GM19238 (cell line): ENCODE results near the gene STBD1.
"Not testable (repeated sequence)": the region's sequence is repeated elsewhere in the genome, so short reads cannot be mapped to it uniquely, and the experiment has no call there.

Source experiments
- DNase-seq: peaks from one replicate; pipeline ENCODE4 v3.0.0; 2011; ENCODE audit warnings: low spot score; ENCODE audit not compliant: insufficient read length

Gene STBD1

DNA sequence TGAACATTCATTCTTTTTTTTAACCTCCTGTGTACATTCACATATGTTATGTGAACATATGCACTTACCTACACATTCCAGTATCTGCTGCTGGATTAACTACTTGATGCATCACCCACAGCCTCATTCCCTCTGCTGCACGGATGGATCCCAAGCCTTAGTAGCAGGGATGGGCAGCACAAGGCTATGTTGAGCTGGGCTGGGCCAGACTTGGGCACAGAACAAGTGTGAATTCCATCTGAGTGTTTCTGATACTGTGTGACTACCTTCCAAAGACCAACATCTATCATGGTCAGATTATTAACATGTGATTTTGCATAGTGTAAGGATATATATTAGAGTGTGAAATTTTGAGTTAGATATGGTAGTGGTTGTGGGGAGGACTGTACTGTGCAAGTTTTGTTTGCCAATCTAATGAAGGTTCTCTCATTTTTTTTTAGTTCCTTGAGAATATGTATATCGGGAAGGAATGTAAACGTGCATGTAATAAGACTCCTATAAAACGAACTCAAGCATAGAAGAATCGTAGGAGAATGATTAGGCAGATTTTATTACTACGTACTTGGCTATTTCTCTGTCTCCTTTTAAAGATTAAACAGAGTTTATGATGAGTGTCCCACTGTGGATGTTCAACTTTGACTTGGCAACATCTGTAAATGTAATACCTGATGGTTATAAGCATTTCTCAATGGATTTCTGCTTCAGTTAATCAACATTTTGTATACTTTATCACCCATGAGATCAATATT lies 23.4 kb upstream of the STBD1 start:
- no peak for DNase-seq

DNA sequence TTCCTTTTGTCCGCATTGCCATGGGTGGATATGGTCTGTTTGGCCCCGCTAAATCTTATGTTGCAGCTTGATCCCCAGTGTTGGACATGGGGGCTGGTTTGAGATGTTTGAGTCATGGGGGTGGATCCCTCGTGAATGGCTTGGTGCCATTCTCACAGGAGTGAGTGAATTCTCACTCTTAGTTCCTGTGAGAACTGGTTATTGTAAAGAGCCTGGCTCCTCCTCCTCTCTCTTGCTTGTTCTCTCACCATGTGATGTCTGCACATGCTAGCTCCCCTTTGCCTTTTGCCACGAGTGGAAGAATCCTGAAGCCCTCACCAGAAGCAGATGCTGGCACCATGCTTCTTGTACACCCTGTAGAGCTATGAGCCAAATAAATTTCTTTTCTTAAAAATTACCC lies 22.6 kb upstream of the STBD1 start:
- DNase-seq = no peak

DNA sequence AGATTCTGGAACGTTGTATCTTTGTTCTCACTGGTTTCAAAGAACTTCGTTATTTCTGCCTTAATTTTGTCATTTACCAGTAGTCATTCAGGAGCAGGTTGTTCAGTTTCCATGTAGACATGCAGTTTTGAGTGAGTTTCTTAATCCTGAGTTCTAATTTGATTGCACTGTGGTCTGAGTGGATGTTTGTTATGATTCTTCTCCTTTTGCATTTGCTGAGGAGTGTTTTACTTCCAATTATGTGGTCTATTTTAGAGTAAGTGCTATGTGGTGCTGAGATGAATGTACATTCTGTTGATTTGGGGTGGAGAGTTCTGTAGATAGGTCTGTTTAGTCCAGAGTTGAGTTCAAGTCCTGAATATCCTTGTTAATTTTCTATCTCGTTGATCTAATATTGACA lies 18.7 kb upstream of the STBD1 start:
- DNase-seq = not testable (repeated sequence)

DNA sequence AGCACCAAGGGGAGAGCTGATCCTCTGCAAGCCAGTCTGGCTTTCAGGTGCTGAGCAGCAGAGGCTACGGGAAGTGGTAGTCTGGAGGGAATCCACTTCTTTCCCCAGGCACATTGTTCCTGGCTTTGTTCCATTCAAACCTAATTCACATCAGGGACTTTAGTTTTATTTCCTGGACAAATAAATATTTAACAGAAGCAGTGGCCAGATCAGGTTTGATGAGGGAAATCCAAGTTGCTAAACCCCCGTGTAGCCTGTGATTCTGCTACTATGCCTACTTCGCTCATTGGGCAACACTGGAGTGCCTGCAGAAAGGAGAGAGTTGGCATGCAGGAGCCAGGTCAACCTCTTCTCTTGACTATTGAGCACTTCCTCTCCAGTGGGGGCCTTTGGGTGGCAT lies 13.8 kb upstream of the STBD1 start:
- DNase-seq = no peak

DNA sequence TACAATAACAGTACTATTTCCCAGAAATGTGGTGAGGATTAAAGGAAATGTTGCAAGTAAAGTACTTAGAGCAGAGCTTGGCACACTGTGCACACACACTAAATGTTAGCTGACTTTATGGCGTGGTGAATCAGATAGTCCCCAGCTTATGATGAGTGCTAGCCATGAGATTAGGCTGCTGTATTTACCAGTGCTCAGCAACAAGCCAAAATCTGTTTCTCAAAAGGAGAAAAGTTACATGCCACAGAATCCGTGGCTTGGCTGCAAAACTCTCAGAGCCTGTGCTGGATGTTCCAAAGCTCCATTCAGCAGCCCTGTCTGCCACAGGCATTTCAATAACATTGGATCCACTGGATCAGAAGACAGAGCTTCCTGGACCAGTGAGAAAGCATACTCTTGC lies 12.8 kb upstream of the STBD1 start:
- no peak for DNase-seq

DNA sequence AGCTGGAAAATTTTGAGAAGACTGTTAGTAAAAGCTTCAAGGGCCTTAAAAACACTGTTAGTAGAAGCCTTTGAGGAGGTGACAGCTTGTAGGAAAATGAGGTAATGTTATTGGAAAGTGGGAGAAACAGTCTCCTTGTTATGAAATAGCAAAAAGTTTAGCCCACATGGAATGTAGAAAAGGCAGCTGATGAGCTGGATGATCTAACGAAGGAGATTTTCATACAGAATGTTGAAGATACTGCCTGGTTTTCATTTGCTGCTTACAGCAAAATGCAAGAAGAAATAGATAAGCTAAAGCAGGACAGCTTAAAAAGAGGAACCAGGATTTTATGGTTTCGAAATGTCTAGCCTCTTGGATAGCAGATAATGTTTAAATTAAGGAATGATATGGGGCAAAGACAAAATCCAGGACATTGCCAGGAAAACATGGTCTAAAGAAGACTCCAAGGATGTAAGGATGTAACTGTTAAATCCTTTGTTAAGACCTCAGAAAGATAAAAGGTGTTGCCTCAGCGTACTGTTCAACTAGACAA lies 10.2 kb upstream of the STBD1 start:
- DNase-seq = no peak

DNA sequence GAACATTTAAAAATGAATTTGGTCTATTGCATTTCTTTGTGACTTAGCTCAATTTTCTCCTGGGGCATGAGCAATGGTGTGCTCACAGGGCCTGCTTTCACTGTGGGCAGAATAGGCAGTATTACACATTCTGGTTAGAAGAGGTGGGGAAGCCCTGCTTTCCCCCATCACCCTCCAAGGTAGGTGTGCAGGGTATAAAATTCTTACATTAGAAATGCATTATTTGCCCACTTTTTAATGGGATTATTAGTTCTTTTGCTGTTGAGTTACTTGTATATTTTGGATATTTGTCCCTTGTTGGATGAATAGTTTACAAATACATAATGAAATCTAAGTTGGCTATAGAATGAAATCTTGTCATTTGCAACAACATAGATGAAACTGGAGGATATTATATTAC lies 8.3 kb upstream of the STBD1 start:
- DNase-seq = no peak

DNA sequence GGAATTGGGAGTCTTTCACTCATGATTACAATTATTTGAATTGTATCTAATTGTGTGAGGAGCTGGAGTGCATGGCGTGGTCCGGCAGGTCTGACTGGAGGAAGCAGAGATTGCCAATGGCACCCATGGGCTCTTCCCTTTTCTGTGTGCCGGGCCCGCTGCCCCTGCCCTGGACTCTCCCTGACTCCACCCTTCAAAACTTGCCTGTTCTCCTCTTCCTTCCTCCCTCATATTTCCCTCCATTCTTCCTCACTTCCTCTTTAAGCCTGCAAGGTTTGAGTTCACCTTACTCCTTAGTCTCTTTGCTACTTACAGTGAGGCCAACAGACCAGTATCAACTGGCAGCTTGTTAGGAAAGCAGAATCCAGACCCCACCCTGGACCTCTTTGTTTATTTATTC lies 6.5 kb upstream of the STBD1 start:
- no peak for DNase-seq

DNA sequence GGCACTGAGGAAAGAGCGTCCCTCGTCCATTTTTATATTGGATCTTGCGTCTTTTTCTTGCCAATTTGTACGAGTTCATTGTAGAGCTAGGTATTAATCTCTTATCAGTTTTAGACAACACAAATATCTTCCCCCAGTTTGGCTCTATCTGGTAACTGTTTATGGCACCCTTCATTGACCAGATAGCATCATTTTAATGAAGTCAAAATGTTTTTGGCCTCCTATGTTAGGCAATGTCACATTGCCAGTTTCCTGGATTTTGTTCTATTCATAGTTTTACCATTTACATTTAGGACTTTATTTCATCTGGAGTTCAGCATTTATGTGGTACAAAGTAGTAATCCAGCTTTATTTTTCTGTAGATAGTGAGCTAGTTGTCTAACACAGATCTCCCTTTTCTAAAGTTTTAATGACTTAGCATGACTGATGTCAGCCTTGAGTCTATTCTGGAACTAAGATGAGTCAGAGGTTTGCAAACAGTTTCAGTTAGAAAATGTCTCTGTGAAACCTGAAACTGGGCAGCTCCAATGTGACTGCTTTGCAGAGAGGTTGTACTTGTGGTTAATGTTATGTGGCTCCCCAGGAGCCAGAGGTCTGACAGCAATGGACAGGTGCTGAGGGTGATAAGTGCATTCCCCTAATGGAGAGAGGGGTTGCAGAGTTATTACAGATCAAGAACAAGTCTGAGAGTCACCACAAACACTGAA lies 5.3 kb upstream of the STBD1 start:
- peak; percentile 68 for DNase-seq

DNA sequence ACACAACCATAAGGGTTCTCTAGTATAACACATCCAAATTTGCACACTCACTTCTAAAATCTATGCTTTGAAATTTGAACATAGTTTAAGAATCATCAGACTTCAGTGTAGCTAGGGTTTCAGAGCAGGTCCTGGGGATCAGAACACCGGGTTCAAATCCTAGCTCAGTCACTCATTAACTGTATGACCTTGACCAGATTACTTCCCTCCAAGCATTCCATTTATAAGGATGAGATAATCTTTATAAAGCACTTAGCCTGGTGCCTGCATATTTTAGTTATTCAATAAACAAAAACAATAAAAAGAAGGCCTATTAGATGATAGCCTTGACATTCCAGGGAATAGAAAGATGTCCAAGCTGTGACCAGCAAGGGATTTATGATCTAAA lies 4.8 kb upstream of the STBD1 start:
- DNase-seq = no peak

DNA sequence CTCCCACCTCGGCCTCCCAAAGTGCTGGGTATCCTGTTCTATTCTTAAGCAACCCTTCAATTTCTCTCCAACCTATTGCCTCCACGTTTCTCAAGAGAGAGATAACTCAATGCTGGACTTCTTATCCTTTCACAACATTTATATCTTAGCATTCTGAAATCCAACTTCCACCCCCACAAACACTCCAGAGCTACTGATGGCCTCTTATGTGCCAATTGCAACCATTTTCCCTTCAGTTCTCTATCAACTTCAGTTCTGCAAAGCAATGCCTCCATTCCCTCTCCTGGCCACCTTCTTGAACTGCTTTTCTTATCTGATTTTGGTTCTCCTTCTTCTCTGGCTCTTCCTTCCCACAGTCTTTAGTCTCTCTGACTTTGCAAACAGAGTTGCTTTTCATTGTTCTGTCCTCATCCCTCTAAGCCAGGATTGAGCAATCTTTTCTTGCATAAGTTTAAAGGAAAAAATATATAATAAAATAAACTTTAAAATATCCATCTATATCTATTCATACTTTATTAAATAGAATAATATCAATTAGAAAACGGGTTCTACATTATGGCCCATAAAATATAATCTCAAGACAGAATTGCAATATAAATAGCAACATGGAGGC lies 3.6 kb upstream of the STBD1 start:
- no peak for DNase-seq

DNA sequence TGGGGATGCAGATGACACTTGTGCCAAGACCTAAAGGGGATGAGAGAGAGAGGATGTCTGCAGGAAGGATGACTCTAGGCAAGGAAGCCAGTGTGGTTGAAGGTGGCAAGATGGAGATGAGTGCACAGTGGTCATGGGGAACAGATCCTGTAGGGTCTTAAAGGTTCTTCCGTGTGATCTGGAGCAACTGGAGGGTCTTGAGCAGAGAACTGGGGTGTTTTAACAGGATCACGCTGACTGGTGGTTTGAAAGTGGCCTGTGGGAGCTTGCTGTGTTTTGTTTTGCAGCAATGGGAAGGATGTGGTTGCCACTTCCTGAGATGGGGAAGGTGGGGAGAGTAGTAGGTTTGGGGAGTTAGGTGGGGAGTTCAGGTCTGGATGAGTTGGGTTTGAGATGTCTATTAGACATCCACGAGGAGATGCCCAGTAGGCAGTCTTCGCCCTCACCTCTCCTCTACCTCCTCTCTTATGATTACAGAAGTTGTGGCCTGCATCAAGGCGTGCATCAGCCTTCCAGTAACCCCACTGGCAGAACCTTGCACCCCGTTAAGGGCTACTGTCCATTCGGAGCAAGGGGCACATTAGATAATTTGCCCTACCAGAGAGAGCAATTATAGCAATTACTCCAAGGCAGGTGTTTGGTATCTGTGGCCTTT lies 1.4 kb upstream of the STBD1 start:
- DNase-seq = no peak

DNA sequence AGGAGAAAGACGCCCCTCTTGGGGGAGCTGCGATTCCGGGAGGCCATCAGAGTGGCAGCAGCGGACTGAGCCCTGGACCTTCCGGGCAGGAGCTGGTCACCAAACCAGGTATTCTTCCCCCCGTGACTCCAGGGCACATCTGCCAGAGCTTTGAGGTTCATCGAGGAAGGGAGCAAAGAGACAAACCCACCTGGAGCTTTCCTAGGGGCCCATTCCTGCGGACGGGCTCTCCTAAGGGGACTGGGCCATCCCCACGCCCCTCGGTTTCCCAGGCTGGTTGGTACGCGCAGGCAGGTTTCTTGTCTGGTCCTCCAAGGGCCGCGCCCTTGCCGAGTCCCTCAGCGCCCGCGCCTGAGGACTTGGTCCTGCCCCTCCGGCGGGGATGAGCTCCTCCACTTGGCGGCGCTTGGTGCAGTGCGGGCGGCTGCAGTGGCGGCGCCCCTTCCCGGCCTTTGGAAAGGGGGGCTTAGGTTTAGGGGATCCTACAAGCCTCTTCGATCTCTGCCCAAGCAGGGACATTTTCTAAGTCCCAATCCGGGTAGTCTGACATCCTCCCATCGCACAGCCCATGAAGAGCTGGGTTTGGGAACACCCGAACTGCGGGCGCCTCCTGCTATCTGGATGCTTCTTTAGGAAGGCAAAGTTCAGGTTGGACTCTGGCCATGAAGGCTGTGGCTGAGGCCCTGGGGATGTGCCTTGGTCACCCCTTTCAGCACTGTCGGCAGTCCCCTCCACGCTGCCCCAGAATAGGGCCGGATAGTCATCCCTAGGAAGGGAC lies 538 bp downstream of the STBD1 start:
- no peak for DNase-seq

DNA sequence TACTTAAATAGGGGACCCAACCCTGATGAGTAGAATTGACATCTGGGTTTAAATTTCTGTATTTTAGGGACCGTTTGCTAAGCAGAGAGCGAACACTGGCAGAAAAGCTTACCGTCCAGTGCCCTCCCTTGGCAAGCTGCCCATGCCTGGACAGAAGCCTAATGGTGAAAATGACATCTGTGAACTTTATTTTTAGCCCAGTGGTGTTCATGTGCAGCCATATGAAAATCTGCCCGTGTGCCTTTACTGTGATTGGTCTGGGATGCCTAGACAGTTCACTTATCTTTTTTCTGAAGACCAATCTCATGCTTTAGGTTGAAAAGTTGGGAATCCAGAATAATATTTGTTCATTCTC lies 1.1 kb downstream of the STBD1 start:
- DNase-seq = no peak

DNA sequence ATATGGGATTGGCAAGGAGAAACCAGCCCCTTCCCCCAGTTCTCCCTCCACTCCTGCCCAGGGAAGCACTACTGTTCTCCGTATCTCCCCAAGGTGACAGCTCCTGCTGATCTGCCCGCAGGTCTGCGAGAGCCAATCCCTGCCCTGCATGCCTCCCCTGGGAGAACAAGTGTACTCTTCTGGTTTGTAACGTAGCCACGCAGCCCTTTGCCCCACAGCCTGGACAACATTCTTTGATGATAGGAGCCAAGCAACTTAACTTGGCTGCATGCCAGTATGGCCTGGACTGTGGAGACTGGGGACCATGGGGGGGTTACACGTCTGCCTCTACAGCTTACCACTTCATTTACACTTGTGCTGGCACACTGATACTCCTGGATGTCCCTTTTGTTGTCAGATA lies 2.0 kb downstream of the STBD1 start:
- no peak for DNase-seq

DNA sequence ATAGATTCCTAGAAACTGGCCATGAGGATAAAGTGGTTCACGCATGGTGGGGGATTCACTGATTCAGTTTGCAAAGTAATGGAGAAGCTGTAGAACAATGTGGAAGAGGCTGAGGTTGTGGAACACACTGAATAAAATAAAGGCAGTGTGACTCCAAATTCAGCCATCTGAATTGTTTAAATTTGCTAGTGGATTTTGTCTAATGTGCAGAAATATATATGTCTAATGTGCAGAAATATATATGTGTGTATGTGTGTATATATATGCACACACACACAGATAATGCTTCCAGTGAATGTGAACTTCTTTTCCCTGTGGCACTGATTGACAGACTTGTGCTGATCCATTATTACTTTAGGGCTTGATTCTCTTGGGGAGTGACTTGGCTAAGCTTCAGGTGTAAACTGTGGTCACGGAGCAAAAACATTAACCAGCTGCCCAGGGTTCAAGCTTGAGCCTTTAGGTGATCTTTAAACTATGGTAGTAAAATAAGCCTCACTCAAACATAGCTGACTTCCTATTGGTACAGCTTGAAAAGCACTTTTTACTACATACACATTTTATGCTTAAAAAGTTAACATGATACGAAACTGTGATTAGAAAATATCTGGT lies 3.5 kb downstream of the STBD1 start:
- DNase-seq = no peak

DNA sequence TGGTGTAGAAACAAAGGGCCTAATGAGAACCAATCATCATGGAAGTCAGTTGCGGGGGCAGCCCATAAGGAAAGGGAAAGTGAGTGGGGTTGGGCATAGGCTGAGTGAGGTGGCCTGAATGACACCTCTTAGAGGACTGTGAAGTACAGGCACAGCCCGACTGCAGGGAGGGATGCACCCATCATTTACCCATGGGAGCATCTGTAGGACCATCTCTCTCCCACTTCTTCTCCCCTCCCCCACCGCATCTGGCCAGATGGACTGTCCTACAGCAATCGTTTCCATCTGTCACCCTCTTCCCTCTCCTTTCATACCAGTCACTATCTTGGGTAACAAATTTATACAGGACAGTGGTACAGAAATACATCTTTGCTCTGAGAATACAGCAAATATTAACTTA lies 4.2 kb downstream of the STBD1 start:
- DNase-seq = no peak

DNA sequence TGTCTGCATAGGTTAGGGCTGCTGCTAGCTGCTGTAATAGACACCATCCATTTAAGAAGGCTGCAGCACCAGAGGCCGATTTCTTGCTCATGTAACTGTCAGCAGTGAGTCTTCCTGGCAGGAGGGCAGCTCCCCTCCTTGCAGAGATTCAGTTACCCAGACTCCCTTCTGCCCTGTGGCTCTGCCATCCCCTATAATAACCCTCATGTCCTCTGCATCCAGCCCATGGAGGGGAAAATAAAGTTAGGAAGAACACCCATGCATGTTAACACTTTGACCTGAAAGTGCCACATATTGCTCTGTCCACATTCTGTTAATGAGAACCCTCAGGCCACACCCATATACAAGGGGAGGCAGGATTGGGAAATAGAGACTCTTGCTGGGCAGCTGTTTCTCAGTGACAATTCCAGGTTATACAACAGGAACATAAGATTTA lies 5.4 kb downstream of the STBD1 start:
- DNase-seq = no peak

DNA sequence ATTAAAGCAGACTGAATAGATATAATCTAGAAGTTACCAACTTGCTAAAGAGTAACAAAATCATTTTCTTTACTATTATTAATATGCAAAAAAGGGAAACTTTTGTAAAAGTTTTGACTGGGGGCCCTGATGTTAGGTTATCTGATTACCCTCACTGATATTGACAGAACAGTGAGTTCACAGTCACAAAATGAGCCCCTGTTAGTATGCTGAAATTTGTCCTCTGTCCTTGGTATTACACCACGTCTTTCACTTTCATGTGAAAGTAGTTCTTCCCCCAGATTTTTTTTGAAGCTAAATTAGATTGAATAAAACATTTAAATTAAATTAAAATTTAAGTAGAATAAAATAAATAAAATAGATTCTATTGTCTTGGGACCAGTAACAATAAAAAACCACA lies 5.9 kb downstream of the STBD1 start:
- no peak for DNase-seq

DNA sequence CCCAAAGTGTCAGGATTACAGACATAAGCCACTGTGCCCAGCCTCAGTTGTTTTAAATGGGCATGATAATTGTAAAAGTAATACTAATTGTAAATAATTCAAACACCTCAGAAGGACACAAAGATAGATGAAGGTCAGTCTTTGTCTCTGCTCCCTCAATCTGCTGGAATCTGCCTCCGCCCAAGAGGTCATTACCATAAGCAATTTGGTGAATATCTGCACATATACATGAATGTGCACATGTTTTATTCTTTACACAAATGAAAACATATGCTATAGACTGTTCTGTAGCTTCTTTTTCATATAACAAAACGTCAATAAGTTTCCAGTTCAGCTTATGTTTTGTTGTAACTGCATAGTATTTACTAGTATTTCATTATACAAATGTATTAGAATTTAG lies 7.0 kb downstream of the STBD1 start:
- no peak for DNase-seq
